GM21576 (cell line): ENCODE data around the gene IWS1.
"Not testable (repeated sequence)": the region's sequence is repeated elsewhere in the genome, so short reads cannot be mapped to it uniquely, and the experiment has no call there.

ENCODE experiments used
- ATAC-seq: cut with Tn5 transposase; IDR thresholded peaks from one replicate; pipeline ENCODE4 v1.9.1; 2021; ENCODE audit warnings: mild to moderate bottlenecking, moderate library complexity; ENCODE audit not compliant: unreplicated experiment

Gene IWS1

DNA sequence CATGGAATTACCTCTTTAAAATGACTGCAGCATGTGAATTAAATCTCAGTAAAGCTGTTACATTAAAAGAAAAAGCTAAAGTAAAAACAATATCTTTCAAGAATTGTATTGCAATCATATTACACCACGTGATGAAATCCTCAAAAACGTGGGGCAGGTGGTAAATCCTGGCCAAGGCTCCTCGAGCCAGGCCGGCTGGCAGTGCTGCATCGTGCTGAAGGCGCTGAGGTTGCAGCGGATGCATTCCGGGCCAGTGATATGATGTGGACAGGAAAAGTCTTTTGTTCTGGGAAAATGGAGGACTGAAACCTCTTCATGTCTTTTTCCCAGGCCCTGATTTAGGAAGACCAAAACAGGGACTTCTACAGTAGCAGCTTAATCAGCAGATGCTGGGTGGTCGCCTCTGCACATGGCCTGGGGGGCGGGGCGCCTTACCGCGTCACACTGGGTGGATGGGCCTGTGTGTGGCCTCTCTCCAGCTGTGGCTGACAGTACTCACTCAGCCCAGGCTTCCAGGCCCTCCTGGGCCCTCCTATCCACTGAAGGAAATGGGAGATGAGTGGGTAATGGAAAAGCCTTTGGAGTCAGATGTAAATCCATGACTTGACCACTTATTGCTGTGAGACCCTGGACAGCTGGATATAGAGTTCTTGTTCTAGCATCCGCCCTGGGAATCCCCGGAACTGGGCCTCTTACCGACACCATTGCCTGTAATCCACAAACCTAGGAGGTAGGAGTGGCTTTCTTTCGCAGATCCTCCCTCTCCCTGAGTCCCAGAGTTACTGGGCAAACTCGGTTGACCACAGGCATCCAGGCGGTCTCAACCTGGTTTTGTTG, 62.9 kb downstream of the IWS1 start:
- no peak for ATAC-seq

DNA sequence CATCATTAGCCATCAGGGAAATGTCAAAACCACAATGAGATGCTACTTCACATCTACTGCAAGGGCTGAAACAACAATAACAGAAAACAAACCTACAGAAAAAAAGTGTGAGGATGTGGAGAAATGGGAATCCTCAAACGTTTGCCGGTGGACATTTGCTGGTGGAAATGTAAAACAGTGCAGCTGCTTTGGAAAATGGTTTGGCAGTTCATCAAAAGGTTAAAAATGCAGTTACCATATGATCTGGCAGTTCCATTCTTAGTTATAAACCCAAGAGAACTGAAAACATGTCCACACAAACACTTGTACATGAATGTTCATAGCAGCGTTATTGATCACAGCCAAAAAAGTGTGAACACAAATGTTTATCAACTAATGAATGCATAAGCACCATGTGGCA, 63.8 kb downstream of the IWS1 start:
- ATAC-seq: no peak

DNA sequence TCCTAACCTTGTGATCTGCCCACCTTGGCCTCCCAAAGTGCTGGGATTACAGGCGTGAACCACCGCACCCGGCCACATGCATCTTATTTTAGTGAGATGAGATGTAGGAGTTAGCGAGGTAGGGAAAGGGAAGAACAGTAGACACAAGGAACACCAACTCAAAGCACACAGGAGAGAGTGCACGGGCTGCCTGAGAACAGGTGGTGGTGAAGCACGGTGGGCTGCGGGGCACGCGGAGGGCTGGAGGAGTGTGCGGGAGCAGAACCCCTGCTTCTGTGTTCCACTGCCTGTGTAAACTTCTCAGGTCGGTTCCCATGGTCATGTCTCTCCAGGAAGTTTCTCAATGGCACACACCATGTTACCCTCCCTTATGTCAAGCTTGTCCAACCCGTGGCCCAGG, 69.3 kb downstream of the IWS1 start:
- ATAC-seq: no peak

DNA sequence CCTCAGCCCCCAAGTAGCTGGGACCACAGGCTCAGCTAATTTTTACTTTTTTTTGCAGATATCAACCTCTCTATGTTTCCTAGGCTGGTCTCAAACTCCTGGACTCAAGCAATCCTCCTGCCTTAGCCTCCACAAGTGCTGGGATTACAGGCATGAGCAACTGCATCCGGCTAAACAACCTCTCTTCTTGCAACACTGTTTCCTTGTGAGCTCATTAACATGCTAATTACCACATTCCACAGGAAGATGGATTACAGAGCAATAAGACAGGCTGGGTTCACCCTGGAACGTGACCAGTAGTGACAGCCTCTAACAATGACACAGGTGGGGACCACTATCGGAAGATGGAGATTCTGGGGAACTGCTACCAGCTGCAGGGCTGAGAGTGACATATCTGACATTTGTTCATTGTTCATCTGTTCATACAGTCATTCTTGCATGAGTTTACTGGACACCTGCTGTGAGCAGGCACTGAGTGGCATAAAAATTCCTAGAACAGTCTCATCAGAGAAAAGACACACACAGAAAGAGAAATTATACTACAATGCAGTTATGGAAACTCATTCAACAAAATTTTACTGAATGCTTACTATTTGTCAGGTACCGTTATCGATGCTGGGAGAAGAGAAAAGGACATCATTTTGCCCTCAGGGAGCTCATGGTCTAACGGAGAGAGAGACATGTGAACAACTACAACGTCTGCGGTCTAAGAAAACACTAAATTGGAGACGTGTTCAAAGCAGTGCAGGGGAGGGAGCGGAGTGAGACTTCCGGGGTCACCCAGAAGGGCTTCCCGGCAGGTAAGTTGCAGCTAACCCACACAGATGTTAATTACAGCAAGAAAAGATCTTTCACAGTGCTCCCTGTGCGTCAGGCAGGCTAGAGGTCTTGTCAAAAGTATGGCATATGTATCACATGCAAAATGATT, 70.5 kb downstream of the IWS1 start:
- ATAC-seq: no peak

DNA sequence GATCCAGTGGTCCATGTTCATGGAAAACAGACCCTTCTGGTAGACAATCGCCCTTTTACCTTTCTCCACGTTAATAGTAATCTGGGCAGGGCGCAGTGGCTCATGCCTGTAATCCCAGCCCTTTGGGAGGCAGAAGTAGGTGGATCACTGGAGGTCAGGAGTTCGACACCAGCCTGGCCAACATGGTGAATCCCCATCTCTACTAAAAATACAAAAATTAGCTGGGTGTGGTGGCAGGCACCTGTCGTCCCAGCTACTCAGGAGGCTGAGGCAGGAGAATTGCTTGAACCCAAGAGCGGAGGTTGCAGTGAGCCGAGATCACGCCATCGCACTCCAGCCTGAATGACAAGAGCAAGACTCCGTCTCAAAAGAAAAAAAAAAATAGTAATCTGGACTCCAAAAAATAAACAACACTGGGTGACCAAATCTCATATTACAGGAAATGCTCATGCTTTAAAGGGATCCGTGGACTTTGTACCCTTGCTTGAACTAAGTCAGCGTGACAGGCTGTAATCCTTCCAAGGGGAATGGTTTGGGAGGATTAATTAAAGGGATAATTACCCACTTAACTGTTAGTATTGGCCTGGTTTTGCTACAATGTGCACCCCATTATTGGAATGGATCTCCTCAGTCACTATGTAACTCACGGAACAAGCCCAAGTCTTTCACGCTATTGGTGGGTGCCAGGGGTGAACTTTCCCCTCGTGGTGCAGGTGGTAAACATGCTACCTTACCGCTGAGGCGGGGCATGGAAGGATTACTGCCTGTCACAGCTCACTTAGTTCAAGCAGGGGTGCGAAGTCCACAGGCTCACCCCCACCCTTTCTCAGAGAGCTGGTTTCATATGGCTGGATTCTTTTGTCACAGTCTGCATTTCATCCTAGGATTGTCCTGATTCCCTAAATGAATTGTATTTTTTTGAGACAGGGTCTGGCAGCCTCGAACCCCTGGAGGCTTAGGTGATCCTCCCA, 71.4 kb downstream of the IWS1 start:
- no peak for ATAC-seq

DNA sequence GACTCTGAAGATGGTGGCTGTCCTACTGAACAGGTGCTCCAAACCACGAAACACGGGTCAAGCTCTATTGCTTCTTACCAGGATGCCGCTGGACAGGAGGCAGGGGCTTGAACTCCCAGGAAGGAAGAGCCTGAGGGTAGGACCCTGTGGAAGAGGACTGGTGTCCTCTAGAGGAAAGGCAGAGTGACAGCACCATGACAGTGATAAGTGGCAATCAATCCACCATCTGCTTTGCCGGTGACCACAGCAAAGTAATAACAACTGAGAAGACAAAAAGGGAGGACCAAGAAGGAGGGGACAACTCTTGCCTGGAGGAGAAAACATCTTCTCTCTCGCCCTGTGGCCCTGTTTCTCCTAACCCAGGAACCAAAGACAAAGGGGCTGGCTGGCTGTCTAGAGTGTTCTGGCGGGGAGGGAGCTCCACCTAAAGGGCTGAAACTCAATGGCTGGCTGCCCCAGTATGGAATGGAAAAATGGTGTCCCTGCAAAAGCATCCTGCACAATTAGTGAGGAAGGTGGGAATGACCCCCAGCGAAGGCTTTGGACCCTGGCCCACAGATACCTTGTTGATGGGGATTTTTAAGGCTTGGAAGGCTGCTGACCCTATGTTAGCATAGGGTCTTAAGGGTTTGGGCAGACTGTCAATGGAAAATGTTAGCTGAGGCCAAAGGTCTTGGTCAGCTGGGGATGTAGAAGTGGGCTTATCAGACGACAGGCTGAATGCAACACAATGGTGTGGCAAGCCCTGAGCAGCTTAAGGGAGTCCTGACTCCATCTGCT, 72.7 kb downstream of the IWS1 start:
- no peak for ATAC-seq

DNA sequence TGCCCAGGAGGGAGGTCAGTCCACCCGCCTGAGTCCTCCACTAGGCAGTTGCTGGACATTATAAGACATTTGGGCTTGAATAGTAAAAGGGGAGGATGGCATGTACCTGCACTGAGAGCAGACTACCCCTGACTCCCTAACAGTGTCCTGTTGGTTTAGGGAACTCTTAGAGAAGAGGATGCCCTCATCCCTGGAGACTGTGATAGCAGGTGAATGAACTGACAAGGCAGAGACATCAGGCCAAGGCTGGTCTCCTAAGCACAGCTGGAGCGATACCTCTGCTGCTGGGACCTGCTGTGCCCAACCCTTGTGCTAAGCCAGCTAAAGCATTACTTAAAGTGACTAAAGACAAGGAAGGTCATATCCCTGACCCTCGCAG, 73.3 kb downstream of the IWS1 start:
- ATAC-seq: no peak

DNA sequence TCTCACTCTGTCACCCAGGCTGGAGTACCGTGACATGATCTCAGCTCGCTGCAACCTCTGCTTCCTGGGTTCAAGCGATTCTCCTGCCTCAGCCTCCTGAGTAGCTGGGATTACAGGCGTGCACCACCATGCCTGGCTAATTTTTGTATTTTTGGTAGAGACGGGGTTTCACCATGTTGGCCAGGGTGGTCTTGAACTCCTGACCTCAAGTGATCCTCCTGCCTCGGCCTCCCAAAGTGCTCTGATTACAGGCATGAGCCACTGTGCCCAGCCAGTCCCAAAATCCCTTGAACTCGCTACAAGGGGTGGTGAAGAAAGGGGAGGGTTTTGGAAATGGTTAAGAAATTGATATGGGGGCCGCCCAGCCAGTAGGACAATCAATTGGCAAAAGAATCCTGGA, 73.9 kb downstream of the IWS1 start:
- ATAC-seq: not testable (repeated sequence)

DNA sequence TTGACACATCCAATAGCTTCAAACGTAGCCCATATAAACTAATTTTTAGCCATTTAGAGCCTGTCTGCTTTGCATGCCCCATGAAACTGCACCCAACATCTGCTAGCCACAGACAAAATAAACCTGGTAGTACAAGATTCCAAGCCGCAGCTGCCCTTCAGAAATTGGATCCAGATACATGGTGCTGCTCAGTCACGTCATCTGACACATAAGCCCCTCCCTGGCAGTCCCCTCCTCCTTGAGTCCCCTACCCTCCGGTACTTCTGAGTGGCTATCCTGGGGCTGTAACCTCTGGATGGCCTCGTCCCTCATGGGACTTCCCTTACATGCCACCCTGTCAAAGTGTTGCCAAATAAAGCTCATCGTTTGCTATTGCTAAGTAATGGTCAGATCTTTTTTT, 74.3 kb downstream of the IWS1 start:
- no peak for ATAC-seq

DNA sequence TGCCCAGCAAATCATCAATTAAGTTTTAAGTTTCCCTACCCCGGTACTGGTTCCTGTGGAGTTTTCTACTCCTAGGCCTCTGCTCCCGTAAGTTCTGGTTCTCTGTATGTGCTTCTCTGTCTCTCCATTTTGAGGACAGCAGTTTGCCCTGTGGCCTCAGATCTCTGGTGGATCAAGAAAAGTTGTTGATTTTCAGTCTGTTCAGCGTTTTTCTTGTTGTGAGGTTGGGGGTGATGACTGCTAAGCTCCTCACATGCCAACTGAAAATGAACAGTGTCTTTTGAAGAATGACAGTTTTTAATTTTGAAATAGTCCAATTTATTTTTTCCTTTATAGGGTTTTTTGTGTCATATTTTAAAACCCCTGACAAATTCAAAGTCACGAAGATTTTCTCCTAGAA, 76.4 kb downstream of the IWS1 start:
- ATAC-seq: no peak

DNA sequence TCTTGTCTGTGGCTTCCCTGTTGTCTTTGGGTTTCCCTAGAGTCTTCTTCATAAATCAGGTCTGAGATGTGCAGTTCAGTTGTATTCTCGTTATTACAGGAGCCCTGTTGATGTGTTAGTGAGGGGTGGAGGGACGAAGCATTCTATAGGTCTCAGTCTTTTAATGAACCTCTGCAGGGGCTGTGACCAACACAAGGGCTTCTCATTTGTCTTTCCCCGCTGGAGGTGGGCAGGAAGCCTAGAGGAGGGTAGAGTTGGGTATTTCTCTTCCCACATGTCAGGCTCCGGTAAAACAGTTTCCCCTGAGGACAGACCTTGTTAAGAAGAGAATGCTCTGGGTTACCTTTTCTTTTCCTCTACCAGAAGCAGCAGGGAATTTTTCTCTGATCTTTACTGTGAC, 76.9 kb downstream of the IWS1 start:
- no peak for ATAC-seq

DNA sequence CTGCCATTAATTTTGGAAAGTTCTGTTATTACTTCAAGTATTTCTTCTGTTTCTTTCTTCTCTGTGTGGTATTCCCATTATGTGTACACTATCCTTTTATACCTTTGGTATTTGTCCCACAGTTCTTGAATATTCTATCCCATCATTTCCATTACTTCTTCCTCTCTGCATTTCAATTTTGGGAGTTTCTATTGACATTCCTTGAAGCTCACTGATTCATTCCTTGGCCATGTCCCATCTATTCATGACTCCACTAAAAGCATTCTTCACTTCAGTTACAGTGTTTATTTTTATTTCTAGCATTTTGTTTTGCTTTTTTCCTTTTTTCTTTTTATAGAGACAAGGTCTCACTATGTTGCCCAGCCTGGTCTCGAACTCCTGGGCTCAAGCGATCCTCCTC, 77.8 kb downstream of the IWS1 start:
- ATAC-seq: no peak

DNA sequence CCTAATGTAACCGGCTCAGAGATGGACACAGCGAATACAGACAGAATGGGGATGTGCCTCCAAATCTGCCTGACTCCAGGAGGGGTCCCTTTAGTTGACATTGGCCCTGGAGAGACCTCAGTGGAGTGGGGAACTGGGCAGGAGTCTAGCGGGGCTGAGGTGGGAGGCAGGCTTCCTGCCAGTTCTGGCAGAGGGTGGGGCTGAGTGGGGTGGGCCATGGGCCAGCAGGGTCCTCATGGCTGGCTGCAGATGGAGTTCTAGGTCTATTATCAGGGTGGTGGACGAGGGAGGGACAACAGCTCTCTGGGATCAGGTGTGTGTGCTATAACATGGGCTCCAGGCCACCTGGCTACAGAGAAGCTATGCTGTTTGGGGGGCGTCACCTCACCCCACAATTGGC, 86.9 kb downstream of the IWS1 start:
- ATAC-seq: no peak

DNA sequence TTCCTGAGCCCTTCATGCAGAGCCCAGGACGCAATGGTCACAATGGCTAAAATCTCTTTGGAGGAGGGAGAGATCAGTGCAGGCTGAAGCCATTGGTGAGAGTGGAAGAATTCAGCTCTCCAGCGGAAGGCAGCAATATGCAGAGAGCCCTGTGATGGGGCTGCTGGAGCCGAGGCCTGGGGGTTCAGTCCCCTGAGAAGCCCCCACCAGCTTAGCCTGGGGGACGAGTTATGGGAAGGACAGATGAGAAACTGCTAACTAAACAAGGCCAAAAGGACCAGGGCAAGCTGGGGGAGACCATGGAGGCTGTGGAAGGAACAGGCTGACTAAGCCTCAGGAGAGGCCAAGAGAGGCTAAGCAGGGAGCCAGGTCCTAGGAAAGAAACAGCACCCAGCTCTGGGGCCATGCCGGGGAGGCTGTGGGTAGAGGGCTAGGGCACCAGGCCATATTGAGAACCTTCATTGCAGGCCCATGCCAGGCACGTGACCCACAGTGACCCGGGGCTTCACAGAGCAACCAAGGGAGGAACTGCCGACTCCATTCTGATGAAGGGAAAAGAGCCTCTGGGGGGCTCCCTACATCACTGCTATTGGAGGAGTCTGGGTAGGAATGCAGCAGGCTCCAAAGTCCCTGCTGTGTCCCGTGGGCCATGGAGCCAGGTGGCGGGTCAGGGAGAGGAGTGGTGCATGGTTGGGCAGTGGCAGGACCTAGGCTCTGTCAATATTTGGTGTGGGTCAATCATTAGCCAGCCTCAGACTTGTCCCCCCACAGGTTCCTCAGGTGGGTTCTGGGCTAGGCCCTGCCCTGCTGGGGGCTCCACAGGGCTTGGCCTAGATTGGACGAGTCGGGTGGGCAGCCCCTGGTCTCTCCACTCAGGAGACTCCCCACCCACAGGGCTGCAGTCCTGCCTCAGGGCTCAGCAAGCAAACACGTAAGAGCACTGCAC, 88.2 kb downstream of the IWS1 start:
- no peak for ATAC-seq

DNA sequence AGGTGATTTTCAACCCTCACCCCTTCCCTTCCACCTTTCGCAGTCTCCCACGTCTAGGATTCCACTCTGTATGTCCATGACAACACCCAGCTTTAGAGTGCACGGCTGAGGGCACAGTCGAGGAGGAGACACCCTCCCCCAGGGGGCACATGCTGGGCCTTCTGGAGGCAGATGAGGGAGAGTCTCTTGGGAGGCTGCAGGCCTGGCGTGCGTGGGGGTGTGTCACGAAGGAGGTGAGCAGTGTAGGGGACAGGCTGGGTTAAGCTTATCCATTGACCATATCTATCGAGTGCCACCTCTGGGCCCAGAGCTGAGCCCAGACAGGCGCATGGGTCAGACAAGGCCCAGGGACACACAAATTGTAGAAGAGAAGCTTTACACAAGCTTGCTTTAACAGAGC, 89.2 kb downstream of the IWS1 start:
- no peak for ATAC-seq

DNA sequence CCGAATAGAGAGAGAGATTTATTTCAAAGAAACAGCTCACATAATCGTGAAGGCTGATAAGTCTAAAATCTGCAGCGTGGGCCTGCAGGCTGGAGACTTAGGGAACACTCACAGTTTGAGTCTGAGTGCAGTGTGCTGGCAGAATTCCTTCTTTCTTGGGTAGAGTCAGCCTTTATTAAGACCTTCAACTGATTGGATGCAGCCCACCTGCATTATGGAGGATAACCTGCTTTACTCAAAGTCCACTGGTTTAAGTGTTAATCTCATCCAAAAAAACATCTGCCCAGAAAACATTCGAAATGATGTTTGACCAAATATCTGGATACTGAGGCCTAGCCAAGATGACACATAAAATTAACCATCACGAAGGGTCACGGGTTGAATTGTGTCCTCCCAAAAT, 91.8 kb downstream of the IWS1 start:
- ATAC-seq: no peak

DNA sequence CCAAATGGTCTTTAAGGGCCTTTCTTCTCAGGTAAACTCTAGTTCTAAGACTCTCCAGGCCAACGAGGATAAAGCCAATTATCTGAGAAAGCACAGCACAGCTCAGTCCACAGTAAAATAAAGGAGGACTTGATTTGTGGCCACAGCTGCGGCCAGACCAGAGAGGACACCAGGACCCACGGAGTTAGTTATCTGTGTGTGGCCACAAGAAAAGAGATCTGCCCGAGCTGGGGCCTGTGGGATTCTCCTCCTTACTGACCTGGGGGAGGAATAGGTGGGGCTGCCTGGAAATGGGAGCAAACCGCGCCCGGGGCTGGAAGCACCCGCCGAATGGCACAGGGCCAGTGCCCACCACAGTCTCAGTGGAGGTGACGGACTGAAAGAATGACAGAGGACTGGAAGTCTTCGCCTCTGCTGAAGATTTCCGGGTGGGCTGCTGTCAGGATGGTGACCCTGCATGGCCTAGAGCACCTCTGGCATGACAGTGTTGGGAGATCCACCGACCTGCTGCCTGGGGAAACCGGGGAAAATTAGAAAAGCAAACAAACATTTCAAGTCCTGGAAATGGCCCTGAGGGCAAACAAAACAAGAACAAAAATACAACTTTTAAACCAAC, 94.8 kb downstream of the IWS1 start:
- ATAC-seq: no peak
